ENCODE measurements around the gene WDR82.
A peak's percentile ranks its signal among the peaks of the same experiment; 100 is the strongest.

WDR82 gene, protein sequence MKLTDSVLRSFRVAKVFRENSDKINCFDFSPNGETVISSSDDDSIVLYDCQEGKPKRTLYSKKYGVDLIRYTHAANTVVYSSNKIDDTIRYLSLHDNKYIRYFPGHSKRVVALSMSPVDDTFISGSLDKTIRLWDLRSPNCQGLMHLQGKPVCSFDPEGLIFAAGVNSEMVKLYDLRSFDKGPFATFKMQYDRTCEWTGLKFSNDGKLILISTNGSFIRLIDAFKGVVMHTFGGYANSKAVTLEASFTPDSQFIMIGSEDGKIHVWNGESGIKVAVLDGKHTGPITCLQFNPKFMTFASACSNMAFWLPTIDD

DNA sequence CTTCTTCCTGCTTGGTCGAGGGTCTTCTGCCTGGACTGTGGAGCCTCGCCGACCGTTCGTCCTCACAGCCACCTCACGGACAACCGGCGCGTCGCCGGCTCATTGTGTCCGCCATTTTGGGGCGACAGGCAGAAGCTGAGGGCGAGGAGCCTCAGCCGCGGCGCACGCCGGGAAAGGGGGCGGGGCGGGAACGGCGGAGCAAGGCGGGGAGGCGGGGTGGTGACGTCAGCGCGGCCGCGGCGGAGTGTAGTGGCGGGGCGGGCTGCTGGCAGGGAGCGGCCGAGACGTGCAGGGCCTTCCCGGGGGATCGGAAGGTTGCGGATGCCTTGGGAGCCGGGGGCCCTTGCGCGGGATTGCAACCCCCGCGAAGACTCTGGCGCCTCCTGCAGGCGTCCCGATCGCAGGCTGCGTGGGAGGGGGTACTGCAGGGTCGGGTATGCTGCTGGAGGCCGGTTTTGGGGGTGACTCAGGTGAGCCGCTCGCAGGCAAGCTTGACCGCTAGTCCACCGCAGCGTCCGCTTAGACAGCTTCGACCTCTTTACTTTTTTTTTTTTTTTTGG lies at the start of gene WDR82:
WDR82 (minus strand) TSS at position 140 of the 560 bp plus-strand sequence. CDS start 288 bp downstream, outside the sequence.
- Histone ChIP-seq H3K27ac (ENCODE audit: low read length) (peak within 1 kb of the TSS; percentile 88), H3K36me3 (ENCODE audit: control insufficient read depth in 2 of 2, insufficient read depth in 2 of 2, low read length in 2 of 2) (peaks cover 0 to 3% of the 10 kb centered on the region in 2 donors), H3K4me3 (ENCODE audit: low read length in 2 of 2) (peak within 1 kb of the TSS; percentile 91 to 92), H3K9me3 (ENCODE audit: control insufficient read depth in 2 of 2, low read length in 2 of 2) (no peaks in the 10 kb centered on the region), H3K27me3 (ENCODE audit: control insufficient read depth in 1 of 2, insufficient read depth in 2 of 2, low read length in 2 of 2) (no peaks in the 10 kb centered on the region), H3K9ac (ENCODE audit: low read length in 2 of 2) (peak within 1 kb of the TSS; percentile 92 to 96), H3K4me1 (ENCODE audit: control insufficient read depth, insufficient read depth, low read length) (peaks cover 29% of the 10 kb centered on the region)

DNA sequence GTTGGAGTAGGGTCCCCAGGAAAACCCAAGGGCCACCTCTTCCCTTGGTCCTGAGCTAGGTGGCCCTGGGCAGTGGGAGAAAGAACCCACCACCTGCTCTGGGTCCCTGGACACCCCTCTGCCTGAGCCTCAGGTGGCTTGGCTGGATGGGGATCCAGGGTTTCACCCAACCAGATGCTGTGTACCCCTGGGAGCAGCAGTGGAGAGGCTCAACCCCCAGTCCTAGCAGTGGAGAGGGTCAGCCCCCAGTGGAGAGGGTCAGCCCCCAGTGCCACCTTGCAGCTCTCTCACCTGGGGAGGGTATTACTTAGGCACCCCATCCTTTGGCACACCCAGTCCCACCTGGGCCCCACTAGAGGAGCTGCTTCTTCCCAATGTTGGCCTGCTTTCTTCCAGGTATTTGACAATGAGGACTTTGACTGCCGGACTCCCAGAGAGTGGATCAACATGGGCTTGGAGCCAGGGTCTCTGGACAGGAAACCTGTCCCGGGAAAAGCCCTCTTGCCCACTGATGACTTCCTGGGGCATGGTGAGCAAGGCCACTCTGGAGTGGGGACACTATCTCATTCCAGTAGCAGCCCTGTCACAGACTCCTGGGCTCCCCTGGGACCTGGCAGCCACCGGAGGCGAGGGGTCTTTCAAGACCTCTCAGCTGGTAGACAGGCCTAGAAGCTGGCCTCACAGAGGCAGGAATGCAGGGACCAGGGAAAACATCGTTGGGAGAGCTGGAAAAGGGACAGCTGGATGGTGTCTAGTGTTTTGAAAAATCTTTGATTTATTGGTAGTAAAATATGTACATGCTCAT lies 49.2 kb upstream of the WDR82 start:
- Histone ChIP-seq H3K36me3 (ENCODE audit: control insufficient read depth in 2 of 2, insufficient read depth in 2 of 2, low read length in 2 of 2) (no peaks in the 10 kb centered on the region), H3K27ac (ENCODE audit: low read length) (no peak overlapping the region), H3K9me3 (ENCODE audit: control insufficient read depth in 2 of 2, low read length in 2 of 2) (no peaks in the 10 kb centered on the region), H3K4me3 (ENCODE audit: low read length in 2 of 2) (no peak overlapping the region), H3K4me1 (ENCODE audit: control insufficient read depth, insufficient read depth, low read length) (no peaks in the 10 kb centered on the region), H3K27me3 (ENCODE audit: control insufficient read depth in 1 of 2, insufficient read depth in 2 of 2, low read length in 2 of 2) (no peaks in the 10 kb centered on the region), H3K9ac (ENCODE audit: low read length in 2 of 2) (no peak overlapping the region)

DNA sequence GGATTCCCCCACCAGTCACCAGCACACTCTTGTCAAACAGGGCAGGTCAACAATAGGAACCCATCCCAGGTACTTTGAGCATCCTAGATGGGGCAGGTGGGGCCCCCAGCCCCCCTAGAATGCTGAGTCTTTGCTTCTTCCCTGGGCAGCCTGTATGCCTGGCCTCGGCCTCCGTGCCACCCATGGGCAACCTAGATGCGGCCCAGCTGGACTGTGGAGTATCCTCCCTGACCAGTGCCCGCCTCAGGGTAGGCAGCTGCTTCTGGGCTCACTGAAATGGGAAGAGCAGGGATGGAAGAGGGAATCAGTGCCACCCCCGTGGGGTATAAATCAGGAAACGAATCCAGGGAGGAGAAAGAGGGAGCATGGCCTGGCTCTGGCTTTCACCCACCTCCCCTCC lies 48.5 kb upstream of the WDR82 start:
- Histone ChIP-seq H3K27ac (ENCODE audit: low read length) (no peak overlapping the region), H3K4me3 (ENCODE audit: low read length in 2 of 2) (no peak overlapping the region), H3K4me1 (ENCODE audit: control insufficient read depth, insufficient read depth, low read length) (no peaks in the 10 kb centered on the region), H3K36me3 (ENCODE audit: control insufficient read depth in 2 of 2, insufficient read depth in 2 of 2, low read length in 2 of 2) (no peaks in the 10 kb centered on the region), H3K27me3 (ENCODE audit: control insufficient read depth in 1 of 2, insufficient read depth in 2 of 2, low read length in 2 of 2) (no peaks in the 10 kb centered on the region), H3K9me3 (ENCODE audit: control insufficient read depth in 2 of 2, low read length in 2 of 2) (no peaks in the 10 kb centered on the region), H3K9ac (ENCODE audit: low read length in 2 of 2) (no peak overlapping the region)

DNA sequence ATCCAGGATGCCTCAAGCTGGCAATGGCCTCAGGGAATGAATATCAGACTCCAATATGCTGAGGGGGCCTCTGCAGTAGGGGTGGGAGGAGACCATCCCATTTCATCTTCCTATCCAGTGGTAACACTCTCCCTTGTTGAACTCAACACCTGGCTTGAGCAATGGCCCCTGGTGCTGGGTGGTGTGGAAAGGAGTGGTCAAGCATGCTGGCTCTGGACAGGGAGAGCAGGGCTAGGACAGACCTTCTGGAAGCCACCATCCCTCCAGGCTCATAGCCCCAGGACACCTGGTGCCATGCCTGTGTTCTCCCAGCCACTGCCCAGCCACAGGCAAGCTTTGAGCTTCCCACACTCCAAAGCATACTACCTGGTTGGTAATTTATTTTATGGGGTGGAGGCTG lies 47.2 kb upstream of the WDR82 start:
- no peaks in the 10 kb centered on the region for H3K9me3 ChIP-seq (ENCODE audit: control insufficient read depth in 2 of 2, low read length in 2 of 2)
- no peaks in the 10 kb centered on the region for H3K27me3 ChIP-seq (ENCODE audit: control insufficient read depth in 1 of 2, insufficient read depth in 2 of 2, low read length in 2 of 2)
- no peaks in the 10 kb centered on the region for H3K36me3 ChIP-seq (ENCODE audit: control insufficient read depth in 2 of 2, insufficient read depth in 2 of 2, low read length in 2 of 2)
- H3K27ac ChIP-seq (ENCODE audit: low read length) = no peak overlapping the region
- no peak overlapping the region for H3K4me3 ChIP-seq (ENCODE audit: low read length in 2 of 2)
- no peak overlapping the region for H3K9ac ChIP-seq (ENCODE audit: low read length in 2 of 2)
- H3K4me1 ChIP-seq (ENCODE audit: control insufficient read depth, insufficient read depth, low read length) = no peaks in the 10 kb centered on the region

DNA sequence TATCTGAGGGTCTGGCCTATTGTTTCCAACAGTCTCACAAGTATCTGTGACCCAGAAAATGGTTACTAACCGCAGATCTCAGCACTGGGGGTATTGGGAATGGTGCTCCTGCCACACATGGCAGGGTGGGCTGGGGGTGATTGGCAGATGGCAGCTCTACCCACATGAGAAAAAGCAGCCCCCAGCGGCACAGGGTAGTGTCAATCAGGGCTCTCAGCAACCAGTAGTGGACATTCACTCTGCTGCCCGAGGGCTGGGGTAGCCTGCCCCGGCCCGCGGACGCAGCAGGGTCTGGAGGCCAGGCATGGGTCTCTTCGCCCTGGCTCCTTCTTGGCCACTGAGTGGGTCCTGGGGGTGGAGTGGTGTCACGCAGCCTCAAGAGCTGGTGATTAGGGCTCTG lies 46.2 kb upstream of the WDR82 start:
- H3K9me3 ChIP-seq (ENCODE audit: control insufficient read depth in 2 of 2, low read length in 2 of 2) = no peaks in the 10 kb centered on the region
- H3K4me1 ChIP-seq (ENCODE audit: control insufficient read depth, insufficient read depth, low read length) = no peaks in the 10 kb centered on the region
- no peak overlapping the region for H3K9ac ChIP-seq (ENCODE audit: low read length in 2 of 2)

DNA sequence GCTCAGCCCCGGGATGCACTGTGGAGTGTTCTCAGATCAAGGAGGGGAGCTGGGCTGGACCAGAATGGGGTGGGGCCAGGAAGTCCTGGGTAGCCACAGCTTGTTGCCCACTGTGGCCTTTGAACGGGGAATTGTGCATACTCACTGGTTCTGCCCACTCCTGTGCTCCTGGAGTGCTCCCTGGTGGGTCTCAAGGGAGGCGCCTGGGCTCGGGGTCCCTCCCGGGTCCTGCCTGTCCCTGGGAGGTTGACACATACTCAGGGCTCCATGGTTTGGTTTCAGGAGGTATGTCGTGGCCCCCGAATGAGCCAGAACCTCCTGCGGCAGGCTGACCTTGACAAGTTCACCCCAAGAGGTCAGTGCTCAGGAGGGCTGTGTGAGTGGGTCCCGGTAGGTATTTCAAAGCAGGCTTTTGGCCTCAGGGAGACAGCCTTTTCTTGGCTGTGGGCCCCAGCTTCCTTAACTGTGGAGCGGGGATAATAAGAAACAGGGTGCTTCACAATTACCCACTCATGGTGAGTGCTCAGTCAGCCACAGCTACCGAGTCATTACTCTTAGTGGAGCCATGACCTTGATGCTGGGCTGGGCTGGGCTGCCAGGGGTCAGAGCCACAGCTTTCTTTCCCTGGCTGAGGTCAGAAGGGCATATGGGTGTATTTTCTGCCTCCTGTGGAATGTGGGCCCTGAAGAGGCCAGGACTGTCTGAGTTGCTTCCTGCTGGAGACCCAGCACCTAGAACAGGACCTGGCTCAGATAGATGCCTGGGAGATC lies 45.3 kb upstream of the WDR82 start:
- Histone ChIP-seq H3K4me1 (ENCODE audit: control insufficient read depth, insufficient read depth, low read length) (no peaks in the 10 kb centered on the region), H3K4me3 (ENCODE audit: low read length in 2 of 2) (no peak overlapping the region), H3K27ac (ENCODE audit: low read length) (no peak overlapping the region), H3K27me3 (ENCODE audit: control insufficient read depth in 1 of 2, insufficient read depth in 2 of 2, low read length in 2 of 2) (no peaks in the 10 kb centered on the region), H3K9ac (ENCODE audit: low read length in 2 of 2) (no peak overlapping the region), H3K9me3 (ENCODE audit: control insufficient read depth in 2 of 2, low read length in 2 of 2) (no peaks in the 10 kb centered on the region), H3K36me3 (ENCODE audit: control insufficient read depth in 2 of 2, insufficient read depth in 2 of 2, low read length in 2 of 2) (no peaks in the 10 kb centered on the region)

More for the DNA sequence above, 46.2 kb upstream of the WDR82 start:
- H3K27ac ChIP-seq (ENCODE audit: low read length) = no peak overlapping the region
- H3K4me3 ChIP-seq (ENCODE audit: low read length in 2 of 2) = no peak overlapping the region
- H3K36me3 ChIP-seq (ENCODE audit: control insufficient read depth in 2 of 2, insufficient read depth in 2 of 2, low read length in 2 of 2) = no peaks in the 10 kb centered on the region
- no peaks in the 10 kb centered on the region for H3K27me3 ChIP-seq (ENCODE audit: control insufficient read depth in 1 of 2, insufficient read depth in 2 of 2, low read length in 2 of 2)

DNA sequence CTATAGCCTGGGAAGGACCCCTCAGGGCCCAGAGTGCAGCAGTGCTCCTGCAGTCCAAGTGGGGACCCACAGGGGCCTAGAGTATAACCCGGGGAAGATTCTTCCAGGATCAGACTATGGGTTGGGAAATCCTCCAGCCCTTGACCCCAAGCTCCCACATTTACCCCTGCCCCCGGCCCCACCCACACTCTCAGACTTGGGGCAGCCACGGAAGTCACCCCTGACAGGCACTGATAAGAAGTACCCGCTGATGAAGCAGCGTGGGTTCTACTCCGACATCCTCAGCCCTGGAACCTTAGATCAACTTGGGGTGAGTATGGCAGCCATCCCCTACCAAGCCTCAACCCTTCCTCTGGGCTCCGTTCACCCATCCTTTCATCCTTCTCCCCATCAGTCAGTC lies 44.0 kb upstream of the WDR82 start:
- Histone ChIP-seq H3K9ac (ENCODE audit: low read length in 2 of 2) (no peak overlapping the region), H3K27me3 (ENCODE audit: control insufficient read depth in 1 of 2, insufficient read depth in 2 of 2, low read length in 2 of 2) (no peaks in the 10 kb centered on the region)

DNA sequence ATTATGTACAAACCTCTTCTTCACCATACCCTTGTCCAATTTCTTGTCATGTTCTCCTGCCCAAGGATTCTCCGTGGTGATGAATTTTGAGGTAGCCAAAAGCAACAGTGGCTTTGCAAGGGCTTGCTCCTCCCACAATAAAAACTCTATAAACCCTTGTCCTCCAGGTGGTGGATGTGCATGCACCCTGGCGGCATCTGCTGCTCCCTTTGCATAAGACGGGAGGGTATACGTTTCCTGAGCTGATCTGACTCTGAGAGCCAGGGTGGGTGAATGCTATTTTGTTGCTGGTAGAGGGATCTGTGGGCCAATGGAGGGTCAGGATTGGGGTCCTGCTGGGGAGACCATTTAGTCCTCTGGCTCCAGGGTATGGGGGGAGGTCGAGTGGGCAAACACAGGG lies 43.0 kb upstream of the WDR82 start:
- Histone ChIP-seq H3K9me3 (ENCODE audit: control insufficient read depth in 2 of 2, low read length in 2 of 2) (no peaks in the 10 kb centered on the region), H3K4me3 (ENCODE audit: low read length in 2 of 2) (no peak overlapping the region), H3K36me3 (ENCODE audit: control insufficient read depth in 2 of 2, insufficient read depth in 2 of 2, low read length in 2 of 2) (no peaks in the 10 kb centered on the region), H3K9ac (ENCODE audit: low read length in 2 of 2) (no peak overlapping the region), H3K27me3 (ENCODE audit: control insufficient read depth in 1 of 2, insufficient read depth in 2 of 2, low read length in 2 of 2) (no peaks in the 10 kb centered on the region), H3K4me1 (ENCODE audit: control insufficient read depth, insufficient read depth, low read length) (peaks cover 14% of the 10 kb centered on the region), H3K27ac (ENCODE audit: low read length) (no peak overlapping the region)

More for the DNA sequence above, 44.0 kb upstream of the WDR82 start:
- no peak overlapping the region for H3K27ac ChIP-seq (ENCODE audit: low read length)
- no peaks in the 10 kb centered on the region for H3K36me3 ChIP-seq (ENCODE audit: control insufficient read depth in 2 of 2, insufficient read depth in 2 of 2, low read length in 2 of 2)
- H3K4me3 ChIP-seq (ENCODE audit: low read length in 2 of 2) = no peak overlapping the region
- peaks cover 10% of the 10 kb centered on the region for H3K4me1 ChIP-seq (ENCODE audit: control insufficient read depth, insufficient read depth, low read length)
- no peaks in the 10 kb centered on the region for H3K9me3 ChIP-seq (ENCODE audit: control insufficient read depth in 2 of 2, low read length in 2 of 2)

DNA sequence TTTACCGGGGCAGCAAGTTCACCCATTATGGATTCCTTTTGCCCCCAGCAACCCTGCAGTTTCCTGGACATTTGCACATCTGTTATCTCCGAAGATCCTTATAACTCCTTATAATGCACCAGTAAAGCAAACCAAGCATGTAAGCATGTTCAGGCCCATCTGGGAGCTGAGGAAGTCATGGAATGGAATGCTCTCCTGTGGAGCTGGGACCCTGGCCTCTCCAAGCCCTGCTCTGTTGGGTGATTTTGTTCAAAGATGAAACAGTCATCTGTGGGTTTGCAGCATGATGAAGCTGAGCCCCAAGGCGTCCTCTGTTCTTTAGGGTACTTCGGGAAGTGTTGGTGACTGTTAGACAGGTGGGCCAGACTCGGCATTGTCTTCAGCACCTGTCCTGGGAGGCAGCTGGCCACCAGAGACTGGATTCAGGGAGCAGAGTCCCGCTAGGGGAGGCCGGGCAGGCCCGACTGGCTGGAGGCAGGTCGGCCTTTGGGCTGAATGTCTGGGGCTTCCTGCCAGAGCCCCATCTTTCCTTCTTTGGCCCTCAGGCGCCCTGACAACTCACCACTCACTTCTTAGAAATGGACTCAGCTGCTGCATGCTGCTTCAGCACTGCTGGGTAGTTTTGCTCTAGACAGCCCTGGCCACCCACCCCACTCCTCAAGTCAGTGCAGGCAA lies 41.6 kb upstream of the WDR82 start:
- Histone ChIP-seq H3K4me1 (ENCODE audit: control insufficient read depth, insufficient read depth, low read length) (peaks cover 14% of the 10 kb centered on the region), H3K9me3 (ENCODE audit: control insufficient read depth in 2 of 2, low read length in 2 of 2) (no peaks in the 10 kb centered on the region), H3K9ac (ENCODE audit: low read length in 2 of 2) (no peak overlapping the region), H3K27me3 (ENCODE audit: control insufficient read depth in 1 of 2, insufficient read depth in 2 of 2, low read length in 2 of 2) (no peaks in the 10 kb centered on the region), H3K36me3 (ENCODE audit: control insufficient read depth in 2 of 2, insufficient read depth in 2 of 2, low read length in 2 of 2) (no peaks in the 10 kb centered on the region), H3K4me3 (ENCODE audit: low read length in 2 of 2) (no peak overlapping the region), H3K27ac (ENCODE audit: low read length) (no peak overlapping the region)

DNA sequence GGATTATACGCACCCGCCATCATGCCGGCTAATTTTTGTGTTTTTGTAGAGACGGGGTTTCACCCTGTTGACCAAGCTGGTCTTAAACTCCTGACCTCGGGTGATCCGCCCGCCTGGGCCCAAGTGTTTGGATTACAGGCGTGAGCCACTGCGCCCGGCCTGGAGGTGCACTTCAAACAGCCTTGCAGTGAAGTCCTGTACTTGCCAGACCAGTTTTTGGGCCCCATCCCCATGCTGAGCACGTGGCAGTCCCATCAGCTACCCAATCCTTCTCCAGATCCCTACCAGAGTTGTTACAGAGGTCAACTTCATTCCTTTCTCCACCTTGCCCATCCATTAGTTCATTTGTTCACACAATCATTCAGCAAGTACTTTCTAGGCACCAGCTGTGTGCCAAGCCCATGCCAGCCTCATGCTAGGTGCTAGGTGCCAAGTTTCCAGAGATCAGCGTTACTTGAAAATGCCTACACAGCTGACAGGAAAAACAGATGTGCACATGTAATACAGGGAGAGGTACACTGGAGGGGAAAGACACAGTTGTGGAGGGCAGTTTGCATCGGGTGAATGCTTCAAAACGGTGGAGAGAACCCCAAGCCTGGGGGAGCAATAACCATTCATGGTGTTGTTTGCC lies 39.9 kb upstream of the WDR82 start:
- Histone ChIP-seq H3K27me3 (ENCODE audit: control insufficient read depth in 1 of 2, insufficient read depth in 2 of 2, low read length in 2 of 2) (no peaks in the 10 kb centered on the region), H3K4me3 (ENCODE audit: low read length in 2 of 2) (no peak overlapping the region)

More for the DNA sequence above, 39.9 kb upstream of the WDR82 start:
- Histone ChIP-seq H3K9me3 (ENCODE audit: control insufficient read depth in 2 of 2, low read length in 2 of 2) (no peaks in the 10 kb centered on the region), H3K9ac (ENCODE audit: low read length in 2 of 2) (no peak overlapping the region), H3K36me3 (ENCODE audit: control insufficient read depth in 2 of 2, insufficient read depth in 2 of 2, low read length in 2 of 2) (no peaks in the 10 kb centered on the region), H3K4me1 (ENCODE audit: control insufficient read depth, insufficient read depth, low read length) (peaks cover 14% of the 10 kb centered on the region), H3K27ac (ENCODE audit: low read length) (no peak overlapping the region)

All from stomach smooth muscle (tissue), 2 donors.